HepG2 (cell line): ENCODE measurements around the gene RPS4Y1.

Source experiments
- AGO2 ChIP-seq: fragments of 200-400 bp; formaldehyde crosslinking; optimal IDR thresholded peaks from 2 replicates; pipeline ENCODE3; 2017; ENCODE audit warnings: mild to moderate bottlenecking, low read depth, low read length, moderate library complexity
- BHLHE40 ChIP-seq: IDR thresholded peaks from 2 replicates; pipeline ENCODE4 v1.6.1; 2011; ENCODE audit warnings: low read length, improper control_type of control experiment
- ELF1 ChIP-seq: sonication (generic); formaldehyde crosslinking; IDR thresholded peaks from 2 replicates; pipeline ENCODE4 v1.4.0; 2020; ENCODE audit warnings: missing genetic modification reagents
- FOXJ3 ChIP-seq: sonication (generic); formaldehyde crosslinking; IDR thresholded peaks from 2 replicates; pipeline ENCODE4 v1.4.0; 2020; ENCODE audit warnings: missing genetic modification reagents, mild to moderate bottlenecking, borderline replicate concordance
- MYC ChIP-seq: sonication (generic); formaldehyde crosslinking; IDR thresholded peaks from 2 replicates; pipeline ENCODE4 v1.9.0; 2021; ENCODE audit warnings: missing genetic modification reagents, borderline replicate concordance
- RAD21 ChIP-seq: fragments of 450-650 bp; formaldehyde crosslinking; IDR thresholded peaks from 2 replicates; pipeline ENCODE4 v1.5.0; 2020; ENCODE audit warnings: mild to moderate bottlenecking
- TF ChIP-seq, protein P1 (sequence below): sonication (generic); formaldehyde crosslinking; IDR thresholded peaks from 2 replicates; pipeline ENCODE4 v1.5.0; 2020; ENCODE audit warnings: mild to moderate bottlenecking, missing genetic modification reagents, moderate library complexity
- TF ChIP-seq, protein P2 (sequence below), 2 experiments: sonication (generic) in 1 of 2; formaldehyde crosslinking in 1 of 2; IDR thresholded peaks; 2 replicates each; pipeline versions ENCODE4 v1.5.1 to v1.6.1; 2011 to 2020; ENCODE audit warnings: borderline replicate concordance in 1 of 2, low read depth in 1 of 2, low read length in 1 of 2, mild to moderate bottlenecking in 1 of 2, missing genetic modification reagents in 1 of 2, moderate library complexity in 1 of 2
- TF ChIP-seq, protein P3 (sequence below): sonication (generic); formaldehyde crosslinking; IDR thresholded peaks from 2 replicates; pipeline ENCODE4 v1.4.0; 2020; ENCODE audit warnings: missing genetic modification reagents

DNA sequence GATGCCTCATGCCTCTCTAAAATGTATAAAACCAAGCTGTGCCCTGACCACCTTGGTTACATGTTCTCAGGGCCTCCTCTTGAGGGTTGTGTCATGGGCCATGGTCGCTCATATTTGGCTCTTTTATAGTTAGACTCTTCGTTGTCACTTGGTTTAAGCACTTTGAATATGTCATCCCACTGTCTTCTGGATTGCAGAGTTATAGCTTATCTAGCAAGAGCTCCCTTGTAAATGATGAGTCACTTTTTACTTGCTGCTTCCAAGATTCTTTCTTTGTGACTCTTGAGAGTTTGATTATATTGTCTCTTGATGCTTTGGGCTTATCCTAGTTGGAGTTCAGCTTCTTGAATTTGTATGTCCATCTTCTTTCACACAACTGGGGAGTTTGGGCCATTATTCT, 19.1 kb downstream of the RPS4Y1 start:
- TF ChIP-seq, protein P1, sequence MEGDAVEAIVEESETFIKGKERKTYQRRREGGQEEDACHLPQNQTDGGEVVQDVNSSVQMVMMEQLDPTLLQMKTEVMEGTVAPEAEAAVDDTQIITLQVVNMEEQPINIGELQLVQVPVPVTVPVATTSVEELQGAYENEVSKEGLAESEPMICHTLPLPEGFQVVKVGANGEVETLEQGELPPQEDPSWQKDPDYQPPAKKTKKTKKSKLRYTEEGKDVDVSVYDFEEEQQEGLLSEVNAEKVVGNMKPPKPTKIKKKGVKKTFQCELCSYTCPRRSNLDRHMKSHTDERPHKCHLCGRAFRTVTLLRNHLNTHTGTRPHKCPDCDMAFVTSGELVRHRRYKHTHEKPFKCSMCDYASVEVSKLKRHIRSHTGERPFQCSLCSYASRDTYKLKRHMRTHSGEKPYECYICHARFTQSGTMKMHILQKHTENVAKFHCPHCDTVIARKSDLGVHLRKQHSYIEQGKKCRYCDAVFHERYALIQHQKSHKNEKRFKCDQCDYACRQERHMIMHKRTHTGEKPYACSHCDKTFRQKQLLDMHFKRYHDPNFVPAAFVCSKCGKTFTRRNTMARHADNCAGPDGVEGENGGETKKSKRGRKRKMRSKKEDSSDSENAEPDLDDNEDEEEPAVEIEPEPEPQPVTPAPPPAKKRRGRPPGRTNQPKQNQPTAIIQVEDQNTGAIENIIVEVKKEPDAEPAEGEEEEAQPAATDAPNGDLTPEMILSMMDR (CRISPR knock-in tag) = no peak
- no peak for TF ChIP-seq AGO2
- no peak for TF ChIP-seq BHLHE40
- TF ChIP-seq RAD21 (CRISPR knock-in tag) = no peak
- TF ChIP-seq MYC (CRISPR knock-in tag) = no peak
- TF ChIP-seq FOXJ3 (CRISPR knock-in tag) = no peak
- TF ChIP-seq, protein P2, sequence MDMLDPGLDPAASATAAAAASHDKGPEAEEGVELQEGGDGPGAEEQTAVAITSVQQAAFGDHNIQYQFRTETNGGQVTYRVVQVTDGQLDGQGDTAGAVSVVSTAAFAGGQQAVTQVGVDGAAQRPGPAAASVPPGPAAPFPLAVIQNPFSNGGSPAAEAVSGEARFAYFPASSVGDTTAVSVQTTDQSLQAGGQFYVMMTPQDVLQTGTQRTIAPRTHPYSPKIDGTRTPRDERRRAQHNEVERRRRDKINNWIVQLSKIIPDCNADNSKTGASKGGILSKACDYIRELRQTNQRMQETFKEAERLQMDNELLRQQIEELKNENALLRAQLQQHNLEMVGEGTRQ (IDR thresholded peaks at IDR 0.05; ENCODE audit: low read depth, low read length) = no peak
- TF ChIP-seq, protein P2 (CRISPR knock-in tag; IDR thresholded peaks at IDR 0.05; ENCODE audit: borderline replicate concordance) = no peak
- TF ChIP-seq, protein P3, sequence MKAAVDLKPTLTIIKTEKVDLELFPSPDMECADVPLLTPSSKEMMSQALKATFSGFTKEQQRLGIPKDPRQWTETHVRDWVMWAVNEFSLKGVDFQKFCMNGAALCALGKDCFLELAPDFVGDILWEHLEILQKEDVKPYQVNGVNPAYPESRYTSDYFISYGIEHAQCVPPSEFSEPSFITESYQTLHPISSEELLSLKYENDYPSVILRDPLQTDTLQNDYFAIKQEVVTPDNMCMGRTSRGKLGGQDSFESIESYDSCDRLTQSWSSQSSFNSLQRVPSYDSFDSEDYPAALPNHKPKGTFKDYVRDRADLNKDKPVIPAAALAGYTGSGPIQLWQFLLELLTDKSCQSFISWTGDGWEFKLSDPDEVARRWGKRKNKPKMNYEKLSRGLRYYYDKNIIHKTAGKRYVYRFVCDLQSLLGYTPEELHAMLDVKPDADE = no peak
- no peak for TF ChIP-seq ELF1
